Aorta (tissue), 5 donors: ENCODE measurements around the gene BTBD16. TPM values are rescaled to one million over a fixed set of nuclear protein-coding genes. Genes with fewer than 3 reads are reported as not detected.
A peak's percentile ranks its signal among the peaks of the same experiment; 100 is the strongest.

Experiments used
- ATAC-seq: fragments of 200-7000 bp; cut with Tn5 transposase; one replicate; pipeline ENCODE4 v1.9.1; 2022; ENCODE audit warnings: moderate library complexity; ENCODE audit not compliant: low FRiP score
- DNase-seq, 2 donors: peaks; one replicate each; pipeline ENCODE4 v3.0.0-alpha.2; 2020
- H3K27ac ChIP-seq, 2 donors: one replicate each; pipeline ENCODE4 v1.5.1; 2013; ENCODE audit warnings: low read length in 2 of 2, mild to moderate bottlenecking in 2 of 2, moderate library complexity in 2 of 2, control low read depth in 1 of 2, inconsistent platforms in 1 of 2, low read depth in 1 of 2
- H3K27me3 ChIP-seq, 2 donors: one replicate each; pipeline ENCODE4 v1.6.1; 2013; ENCODE audit warnings: control low read depth in 1 of 2, low read length in 1 of 2, mild to moderate bottlenecking in 1 of 2, moderate library complexity in 1 of 2; ENCODE audit not compliant: insufficient read depth in 2 of 2, control insufficient read depth in 1 of 2
- H3K36me3 ChIP-seq, 2 donors: one replicate each; pipeline ENCODE4 v1.6.1; 2013; ENCODE audit warnings: control low read depth in 1 of 2, low read length in 1 of 2, mild to moderate bottlenecking in 1 of 2; ENCODE audit not compliant: insufficient read depth in 2 of 2, control insufficient read depth in 1 of 2
- H3K4me1 ChIP-seq, 2 donors: one replicate each; pipeline ENCODE4 v1.6.1; 2013; ENCODE audit warnings: low read length in 2 of 2, control low read depth in 1 of 2, mild to moderate bottlenecking in 1 of 2, moderate library complexity in 1 of 2; ENCODE audit not compliant: insufficient read depth in 2 of 2, control insufficient read depth in 1 of 2
- H3K4me3 ChIP-seq, 2 donors: one replicate each; pipeline ENCODE4 v1.5.1; 2013; ENCODE audit warnings: low read length in 2 of 2, control low read depth in 1 of 2, mild to moderate bottlenecking in 1 of 2
- H3K9me3 ChIP-seq: one replicate; pipeline ENCODE4 v1.6.1; 2013; ENCODE audit warnings: mild to moderate bottlenecking, low read length; ENCODE audit not compliant: control insufficient read depth
- WGBS, 2 donors: extraction: QIAGEN DNeasy Blood & Tissue Kit; methylation state at CpG; one replicate each; pipeline ENCODE4 v1.1.7; 2013; 5-methylcytosine and 5-hydroxymethylcytosine counted together
- intact Hi-C, 2 donors: fragments of 100-400 bp; cut with DNase I; formaldehyde crosslinking; loops; one replicate each; pipeline versions ENCODE4 v1.14.2 to v1.15.0; 2022
- polyA plus RNA-seq, 2 donors: library from polyadenylated mRNA; stranded (reverse); fragments of 200-250 nt; gene quantifications; one replicate each; pipeline ENCODE4 v1.2.3, GENCODE V29; 2013
- total RNA-seq, 2 donors: library from RNA; stranded (reverse); fragmentation: NEBNext Ultra II Directional; extraction: Animal tissue kit (Norgen Biotek cat#: 25700); gene quantifications; one replicate each; pipeline ENCODE4 v1.2.1, GENCODE V29; 2021
- donor health status: healthy with polysubstance abuse.
- donor health status: Bipolar disorder and iron deficiency.
- donor health status: DM: no; HTN: no; CAD: no.
- donor health status: DM: no; HTN: no; CAD: no.
- donor health status: DM: yes; HTN: yes; CAD: no.

Gene BTBD16
- total and polyA plus RNA-seq, 4 donors: 1.2 to 2.4 (median 2.3) TPM; not detected in 1

GRCh38 chr10:122261584-122261983 lies 9.5 kb upstream of the BTBD16 start:
- H3K9me3 ChIP-seq: peaks cover 1% of the 10 kb centered on the region
- intact Hi-C loops: no loop called here
- ATAC-seq: no peak
- no peak overlapping the region for H3K4me3 ChIP-seq
- H3K4me1 ChIP-seq: no peaks in the 10 kb centered on the region
- H3K27ac ChIP-seq: no peak overlapping the region
- DNase-seq: no peak
- H3K27me3 ChIP-seq: no peaks in the 10 kb centered on the region
- H3K36me3 ChIP-seq: peaks cover 0 to 3% of the 10 kb centered on the region in 2 donors
- WGBS, 2 donors: 83% methylated on average over 1 of the region's 1 CpG

GRCh38 chr10:122263971-122264370 lies 7.1 kb upstream of the BTBD16 start:
- H3K4me3 ChIP-seq: no peak overlapping the region
- intact Hi-C loops: no loop called here
- H3K27me3 ChIP-seq: no peaks in the 10 kb centered on the region
- peaks cover 1% of the 10 kb centered on the region for H3K9me3 ChIP-seq
- ATAC-seq (no peak), DNase-seq (no peak)
- H3K27ac ChIP-seq: no peak overlapping the region
- WGBS, 2 donors: 26 to 40% methylated on average over 1 of the region's 1 CpG
- no peaks in the 10 kb centered on the region for H3K36me3 ChIP-seq
- no peaks in the 10 kb centered on the region for H3K4me1 ChIP-seq

DNA sequence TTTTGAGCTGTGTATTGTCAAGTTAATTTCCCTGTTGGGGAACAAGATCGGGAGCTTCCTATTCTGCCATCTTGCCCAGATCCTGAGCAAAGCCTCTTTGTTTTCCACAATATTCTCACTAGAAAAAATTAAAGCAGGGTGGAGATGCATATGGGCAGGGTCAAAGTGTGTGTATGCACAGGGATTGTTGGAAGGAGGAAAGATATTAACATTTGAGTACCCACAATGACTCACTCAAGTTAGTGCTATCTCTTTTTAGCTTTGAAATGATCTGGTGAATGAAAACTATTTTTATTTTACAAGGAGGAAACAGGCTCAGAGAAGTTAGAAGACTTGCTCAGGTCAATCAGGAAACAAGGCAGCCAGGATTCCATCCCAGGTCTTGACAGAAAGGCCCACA lies 6.7 kb upstream of the BTBD16 start:
- DNase-seq (no peak), ATAC-seq (no peak)
- WGBS, 2 donors: 92 to 93% methylated on average over 1 of the region's 1 CpG
- Histone ChIP-seq H3K4me1 (no peaks in the 10 kb centered on the region), H3K27ac (no peak overlapping the region), H3K27me3 (no peaks in the 10 kb centered on the region), H3K36me3 (no peaks in the 10 kb centered on the region), H3K9me3 (peaks cover 1% of the 10 kb centered on the region), H3K4me3 (no peak overlapping the region)
- intact Hi-C loops: no loop called here

DNA sequence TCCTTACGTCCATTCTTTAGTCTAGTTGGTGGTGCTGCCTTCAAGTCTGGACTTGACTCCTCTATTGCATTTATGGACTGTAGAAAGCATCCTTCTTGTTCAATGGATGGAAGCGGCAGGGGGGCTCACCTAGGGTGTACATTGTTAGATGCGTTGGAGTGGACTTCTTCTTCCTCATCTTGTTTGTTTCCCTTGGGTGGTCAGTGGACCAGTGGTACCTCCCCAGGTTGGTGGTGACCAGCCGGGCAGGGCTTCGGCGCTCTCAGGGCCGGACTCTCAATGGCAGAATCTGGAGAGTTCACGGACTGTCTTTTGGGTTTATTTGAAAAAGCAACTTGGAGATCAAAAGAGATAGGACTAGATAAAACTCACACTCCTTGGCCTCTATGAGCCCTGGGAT lies 6.2 kb upstream of the BTBD16 start:
- DNase-seq (no peak), ATAC-seq (no peak)
- H3K27ac ChIP-seq: no peak overlapping the region
- peaks cover 1% of the 10 kb centered on the region for H3K9me3 ChIP-seq
- H3K36me3 ChIP-seq: no peaks in the 10 kb centered on the region
- no peak overlapping the region for H3K4me3 ChIP-seq
- intact Hi-C loops: no loop called here
- no peaks in the 10 kb centered on the region for H3K27me3 ChIP-seq
- no peaks in the 10 kb centered on the region for H3K4me1 ChIP-seq
- 90 to 96% methylated on average over 8 of the region's 8 CpGs for WGBS, 2 donors

DNA sequence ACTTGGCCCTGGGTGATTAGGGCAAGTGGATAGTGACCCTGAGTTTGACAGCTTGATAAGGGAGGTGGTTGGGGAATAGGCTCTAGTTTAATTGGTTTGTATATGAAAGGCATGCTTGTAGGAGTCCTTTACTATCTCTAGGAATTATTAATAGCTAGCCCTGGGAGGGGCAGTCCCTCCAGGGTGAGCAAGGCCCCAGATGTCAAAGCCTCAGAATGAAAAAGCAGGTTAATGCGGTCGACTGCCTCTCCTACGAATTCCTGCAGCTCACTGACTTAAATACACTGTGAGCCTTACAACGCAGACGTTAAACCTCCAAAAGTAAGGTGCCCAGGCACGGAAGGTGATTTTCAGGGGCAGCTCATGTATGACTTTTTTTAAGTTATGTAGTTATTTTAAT lies 5.2 kb upstream of the BTBD16 start:
- no peaks in the 10 kb centered on the region for H3K4me1 ChIP-seq
- WGBS, 2 donors: 81 to 83% methylated on average over 6 of the region's 6 CpGs
- H3K4me3 ChIP-seq: no peak overlapping the region
- no peaks in the 10 kb centered on the region for H3K27me3 ChIP-seq
- DNase-seq: no peak
- H3K36me3 ChIP-seq: no peaks in the 10 kb centered on the region
- peaks cover 1% of the 10 kb centered on the region for H3K9me3 ChIP-seq
- intact Hi-C loops: no loop called here
- H3K27ac ChIP-seq: no peak overlapping the region
- ATAC-seq: no peak

DNA sequence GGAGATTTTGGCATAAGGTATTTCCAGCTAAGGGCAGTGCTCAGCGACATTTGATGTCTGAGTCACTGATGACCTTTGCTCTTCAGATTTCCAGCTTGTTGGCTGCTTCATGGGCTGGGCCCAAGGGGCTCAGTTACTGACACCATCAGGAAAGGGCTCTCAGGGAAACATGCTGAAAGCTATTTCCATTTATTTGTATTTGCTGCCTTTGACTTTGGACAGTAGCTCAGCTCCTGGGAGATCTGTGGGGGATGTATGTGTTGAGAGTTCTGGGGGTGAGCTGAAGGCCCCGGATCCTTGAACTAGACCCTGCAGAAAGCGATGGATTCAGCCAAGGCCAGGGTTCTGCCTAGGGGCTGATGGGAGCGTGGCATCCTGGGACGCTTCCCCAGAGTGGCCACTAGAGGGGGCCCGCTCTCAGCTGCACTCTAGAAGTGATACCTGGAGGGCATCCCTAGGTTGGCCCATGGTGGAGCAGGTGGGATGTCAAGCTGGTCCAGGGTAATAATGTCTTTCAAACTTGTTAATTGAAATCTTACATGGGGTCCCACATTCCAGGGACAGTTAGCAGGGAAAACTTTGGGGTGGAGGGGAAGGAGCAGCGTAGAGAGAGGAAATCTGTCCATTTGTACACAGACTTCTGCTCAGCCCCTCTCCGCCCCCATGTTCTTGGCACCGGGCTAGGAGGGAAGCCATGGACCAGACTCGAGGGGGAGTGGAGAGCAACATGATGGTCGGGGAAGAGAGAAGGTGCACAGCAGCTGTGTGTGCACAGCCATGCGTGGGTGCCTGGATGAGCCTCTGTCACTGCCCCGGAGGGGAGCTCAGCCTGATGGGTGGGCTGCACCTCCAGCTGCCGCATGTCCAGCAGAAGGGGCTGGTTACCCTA lies 3.0 kb upstream of the BTBD16 start:
- no peaks in the 10 kb centered on the region for H3K27me3 ChIP-seq
- no peaks in the 10 kb centered on the region for H3K4me1 ChIP-seq
- intact Hi-C loops: no loop called here
- no peak overlapping the region for H3K4me3 ChIP-seq
- peak in 1 of 2 donors; percentile 83 for DNase-seq
- 53 to 55% methylated on average over 14 of the region's 14 CpGs for WGBS, 2 donors
- peak; percentile 75 for ATAC-seq
- H3K36me3 ChIP-seq: no peaks in the 10 kb centered on the region
- H3K9me3 ChIP-seq: no peaks in the 10 kb centered on the region
- no peak overlapping the region for H3K27ac ChIP-seq

DNA sequence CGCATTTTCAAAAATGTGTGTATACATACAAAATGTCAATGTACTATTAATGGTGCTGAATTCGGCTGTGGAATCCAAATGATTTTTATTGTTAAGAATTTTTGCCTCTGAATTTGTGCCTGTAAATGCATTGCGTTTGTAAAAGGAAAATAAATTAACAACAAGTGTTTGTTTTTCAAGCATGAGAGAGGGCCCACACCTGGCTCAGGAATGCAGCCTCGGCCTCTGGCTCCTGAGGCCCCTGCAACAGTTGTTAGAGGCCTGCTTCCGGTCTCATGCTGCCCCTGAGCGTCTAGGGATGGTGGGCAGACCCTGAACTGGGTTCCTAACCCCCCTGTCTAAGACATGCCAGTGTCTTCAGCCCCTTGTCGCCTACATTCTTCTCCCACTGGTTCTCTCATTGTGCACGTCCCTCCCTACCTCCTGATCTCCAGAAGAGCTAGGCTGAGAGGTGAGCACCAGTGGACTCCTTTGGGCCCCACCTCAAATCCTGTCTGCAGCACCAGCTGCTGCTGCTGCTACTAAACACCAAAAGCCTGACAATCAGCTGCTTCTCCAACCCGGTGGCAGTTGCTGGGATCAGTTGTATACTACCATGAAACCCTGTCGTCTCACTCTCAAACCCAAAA lies 1.9 kb upstream of the BTBD16 start:
- no peaks in the 10 kb centered on the region for H3K36me3 ChIP-seq
- no peaks in the 10 kb centered on the region for H3K27me3 ChIP-seq
- no peaks in the 10 kb centered on the region for H3K4me1 ChIP-seq
- intact Hi-C loops: no loop called here
- no peak for DNase-seq
- H3K9me3 ChIP-seq: no peaks in the 10 kb centered on the region
- ATAC-seq: no peak
- no peak overlapping the region for H3K27ac ChIP-seq
- WGBS, 2 donors: 76 to 89% methylated on average over 10 of the region's 10 CpGs
- H3K4me3 ChIP-seq: no peak overlapping the region

GRCh38 chr10:122273966-122274545 lies 3.0 kb downstream of the BTBD16 start:
- no peak for ATAC-seq
- Histone ChIP-seq H3K36me3 (no peaks in the 10 kb centered on the region), H3K9me3 (no peaks in the 10 kb centered on the region), H3K27ac (no peak overlapping the region), H3K4me1 (no peaks in the 10 kb centered on the region), H3K4me3 (no peak overlapping the region), H3K27me3 (no peaks in the 10 kb centered on the region)
- WGBS, 2 donors: 93 to 94% methylated on average over 10 of the region's 10 CpGs
- intact Hi-C loops: no loop called here
- DNase-seq: no peak
